Raji (cell line): ENCODE results near the gene CIB4.

Experiments used
- POLR2A ChIP-seq: IDR thresholded peaks from 2 replicates; pipeline ENCODE4 v1.6.1; 2011; ENCODE audit warnings: low read depth, low read length, control low read depth; ENCODE audit not compliant: insufficient read depth

The CIB4 gene

GRCh38 chr2:26569216-26570082 is 71.7 kb downstream of the CIB4 start:
- no peak for TF ChIP-seq POLR2A

GRCh38 chr2:26568076-26568890 is 72.9 kb downstream of the CIB4 start:
- TF ChIP-seq POLR2A: no peak

DNA sequence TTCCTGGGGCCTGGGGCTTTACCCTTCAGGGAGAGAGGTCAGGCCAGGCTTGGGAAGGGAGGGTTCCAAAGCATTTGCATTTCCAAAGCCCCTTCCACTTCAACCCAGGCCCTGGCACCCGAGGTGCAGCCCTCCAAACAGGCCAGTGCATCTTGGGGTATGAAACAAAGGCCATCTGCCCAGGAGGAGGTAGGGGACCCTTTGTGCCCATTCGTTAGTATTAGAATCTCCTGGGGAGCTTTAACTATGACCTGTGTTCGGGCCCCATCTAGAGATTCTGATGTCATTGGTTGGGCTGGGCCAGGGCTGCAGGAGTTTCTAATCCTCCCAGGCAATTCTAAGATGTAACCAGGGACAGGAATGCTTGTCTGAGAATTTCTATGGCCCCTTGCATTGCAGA is 73.6 kb downstream of the CIB4 start:
- TF ChIP-seq POLR2A: no peak

DNA sequence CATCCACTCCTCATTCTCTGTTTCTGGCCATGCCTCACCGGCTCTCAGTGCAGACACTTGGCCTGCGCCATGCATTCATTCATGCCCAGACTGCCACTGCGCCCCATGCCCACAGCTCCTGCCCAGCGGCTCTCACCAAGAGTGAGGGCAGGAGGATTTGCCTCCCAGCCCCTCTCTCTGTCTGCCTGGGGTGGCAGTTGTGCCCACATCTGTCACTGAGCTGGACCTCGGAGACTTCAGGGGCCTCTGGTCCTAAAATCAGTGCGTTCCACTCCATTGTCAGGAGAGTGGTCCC is 75.1 kb downstream of the CIB4 start:
- no peak for TF ChIP-seq POLR2A

GRCh38 chr2:26564121-26564644 is 77.0 kb downstream of the CIB4 start:
- no peak for TF ChIP-seq POLR2A

- TF ChIP-seq POLR2A: no peak
These were observed 77.5 kb downstream of the CIB4 start for GRCh38 chr2:26563686-26564085.

- TF ChIP-seq POLR2A: no peak
These were observed 78.1 kb downstream of the CIB4 start for GRCh38 chr2:26562811-26563645.

DNA sequence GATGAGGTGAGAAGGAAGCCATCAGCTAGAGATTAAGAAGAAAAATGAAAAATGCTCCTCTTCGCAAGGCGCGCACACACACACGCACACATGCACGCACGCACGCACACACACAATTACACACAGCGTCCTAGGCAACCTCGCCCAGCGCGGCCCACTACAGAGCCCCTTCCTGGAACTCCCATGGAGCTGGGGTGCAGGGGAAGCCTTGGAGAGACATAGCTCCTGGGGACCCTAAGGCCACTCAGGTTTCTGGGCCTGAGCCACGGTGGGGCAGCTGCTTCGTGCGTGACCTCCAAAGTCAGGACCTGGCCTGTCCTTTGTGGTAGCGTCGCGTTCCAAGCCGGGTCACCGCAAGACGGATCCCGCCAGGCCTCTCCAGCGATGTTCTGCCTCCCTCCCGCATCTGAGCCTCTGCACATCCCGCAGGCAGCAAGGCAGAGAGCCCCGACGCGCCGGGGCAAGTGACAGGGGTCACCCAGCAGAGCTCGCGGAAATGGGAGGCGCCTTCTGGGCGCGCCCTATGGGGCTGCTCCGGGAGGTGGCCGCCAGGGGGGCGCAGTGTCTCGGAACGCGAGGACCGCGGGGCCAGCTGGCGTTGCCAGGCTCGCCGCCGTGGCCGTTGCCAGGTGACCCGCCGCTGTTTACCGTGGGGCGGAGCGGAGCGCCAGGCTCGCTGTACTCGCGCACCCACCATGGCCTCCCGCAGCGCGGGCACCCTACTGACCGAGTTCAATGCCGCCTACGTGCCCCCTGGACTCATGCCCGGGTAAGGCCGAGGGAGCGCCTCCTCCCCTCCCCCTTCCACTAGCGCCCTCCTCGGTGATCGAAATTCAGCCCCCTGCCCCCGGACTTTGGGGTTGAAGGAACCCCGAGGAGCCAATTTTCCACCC is 79.0 kb downstream of the CIB4 start:
- no peak for TF ChIP-seq POLR2A

GRCh38 chr2:26561376-26561775 is 79.8 kb downstream of the CIB4 start:
- TF ChIP-seq POLR2A: no peak

- no peak for TF ChIP-seq POLR2A
These were observed 80.3 kb downstream of the CIB4 start for GRCh38 chr2:26560892-26561291.

- no peak for TF ChIP-seq POLR2A
These were observed 81.6 kb downstream of the CIB4 start for GRCh38 chr2:26559556-26559955.

DNA sequence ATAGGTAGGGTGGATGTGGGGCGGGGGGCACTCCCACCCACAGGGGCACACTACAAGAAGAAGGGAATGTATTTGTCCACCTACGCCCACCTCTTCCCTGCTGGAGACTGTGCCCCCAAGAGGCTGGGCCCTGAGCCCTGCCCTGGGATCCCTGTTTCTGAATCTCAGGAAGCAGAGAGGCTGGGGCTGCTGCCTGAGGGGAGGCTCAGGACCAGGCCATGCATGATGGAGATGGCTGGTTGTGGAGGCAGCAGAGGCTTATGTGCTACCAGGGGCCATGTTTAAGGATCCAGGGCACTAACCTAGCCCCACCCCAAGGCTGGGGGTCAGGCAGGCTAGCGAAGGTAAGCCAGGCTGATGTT is 82.1 kb downstream of the CIB4 start:
- no peak for TF ChIP-seq POLR2A

GRCh38 chr2:26558271-26559043 is 82.7 kb downstream of the CIB4 start:
- no peak for TF ChIP-seq POLR2A

- TF ChIP-seq POLR2A: no peak
These were observed 83.8 kb downstream of the CIB4 start for GRCh38 chr2:26557244-26557925.
